ENCODE results near the gene LRRC51.
"Not testable (repeated sequence)": the region's sequence is repeated elsewhere in the genome, so short reads cannot be mapped to it uniquely, and the experiment has no call there.

LRRC51 gene

GRCh38 chr11:72142543-72142942, 61.9 kb downstream of the LRRC51 start:
- not testable (repeated sequence) for DNase-seq

- no peak for DNase-seq
Measured at GRCh38 chr11:72144807-72145565, 64.3 kb downstream of the LRRC51 start.
